ENCODE measurements around the gene ARID2. TPM values are rescaled to one million over a fixed set of nuclear protein-coding genes. Genes with fewer than 3 reads are reported as not detected.

The ARID2 gene
- total and polyA plus RNA-seq, 2 of the 13 experiments (the other 11 are each of a cell fraction or from before 2014, with no cell fraction given), result 15.9 to 22.2 TPM

DNA sequence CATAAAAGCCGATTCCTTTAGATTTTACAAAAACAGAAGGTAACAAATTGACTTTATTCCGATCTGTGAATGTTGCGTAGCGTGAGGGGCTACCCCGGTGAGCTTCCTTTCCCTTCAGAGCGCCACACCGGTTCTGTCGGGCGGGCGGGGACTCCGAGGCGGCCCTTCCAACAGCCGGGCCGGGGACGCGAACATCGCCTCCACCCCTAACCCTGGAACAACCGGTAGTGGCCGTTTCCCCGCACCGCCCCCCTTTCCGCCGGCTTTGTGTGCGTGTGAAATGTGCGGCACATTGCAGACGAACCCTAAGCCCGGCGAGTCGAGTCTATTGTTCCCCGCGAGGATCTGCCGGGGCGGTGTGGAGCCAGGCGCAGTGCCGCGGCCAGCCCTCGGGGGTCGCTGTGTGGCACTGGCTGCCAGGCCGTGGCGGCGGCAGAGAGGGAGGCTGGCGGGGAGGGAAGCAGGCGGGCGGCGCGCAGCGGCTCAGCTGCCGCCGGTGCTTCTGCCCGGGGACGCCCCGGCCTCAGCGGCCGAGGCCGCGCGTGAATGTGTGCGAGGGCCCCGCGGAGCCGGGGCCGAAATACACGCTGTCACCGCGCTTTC, 775 bp upstream of the ARID2 start (continued):
- no peak for TF ChIP-seq ZNF510 (CRISPR knock-in tag; IDR thresholded peaks at IDR 0.05; ENCODE audit: low read depth)
- TF ChIP-seq ZNF256 (CRISPR knock-in tag; conservative IDR thresholded peaks at IDR 0.05), result 0 out of 2 replicates have a peak, but pooled peaks have one; percentile 75
- TF ChIP-seq ZNF564 (CRISPR knock-in tag; IDR thresholded peaks at IDR 0.05), result no peak
- no peak for TF ChIP-seq PRMT3 (CRISPR knock-in tag; IDR thresholded peaks at IDR 0.05; ENCODE audit: borderline replicate concordance, low read depth)
- no peak for TF ChIP-seq SNRNP70 (IDR thresholded peaks at IDR 0.05; ENCODE audit: low read depth, low read length)
- TF ChIP-seq ETV6 (CRISPR knock-in tag; conservative IDR thresholded peaks at IDR 0.05), result peak; percentile 88
- TF ChIP-seq ZBTB42 (CRISPR knock-in tag; IDR thresholded peaks at IDR 0.05), result no peak
- TF ChIP-seq PAX8 (CRISPR knock-in tag; IDR thresholded peaks at IDR 0.05; ENCODE audit: borderline replicate concordance), result no peak
- TF ChIP-seq BORCS8-MEF2B (CRISPR knock-in tag; IDR thresholded peaks at IDR 0.05), result peak; percentile 76; the same call in 1 of the 2 replicates
- no peak for TF ChIP-seq ZNF737 (CRISPR knock-in tag; IDR thresholded peaks at IDR 0.05; ENCODE audit: borderline replicate concordance)
- peak; percentile 74; the same call in 1 of the 2 replicates for TF ChIP-seq ZNF292 (CRISPR knock-in tag; IDR thresholded peaks at IDR 0.05; ENCODE audit: borderline replicate concordance, low read depth)
- TF ChIP-seq ASH2L (IDR thresholded peaks at IDR 0.05; ENCODE audit: insufficient read length, low read depth, low read length), result peak; percentile 57
- peak; percentile 81; the same call in 1 of the 2 replicates for TF ChIP-seq SP4 (CRISPR knock-in tag; IDR thresholded peaks at IDR 0.05)
- TF ChIP-seq ZNF772 (CRISPR knock-in tag; IDR thresholded peaks at IDR 0.05), result peak; percentile 72
- no peak for TF ChIP-seq PRPF4 (IDR thresholded peaks at IDR 0.05; ENCODE audit: low read depth, low read length, poor library complexity, severe bottlenecking)
- TF ChIP-seq ZNF784 (CRISPR knock-in tag; IDR thresholded peaks at IDR 0.05; ENCODE audit: borderline replicate concordance), result no peak
- TF ChIP-seq ARID5B (CRISPR knock-in tag; IDR thresholded peaks at IDR 0.05), result peak; percentile 80
- peak; percentile 98 for TF ChIP-seq HIVEP1 (CRISPR knock-in tag; IDR thresholded peaks at IDR 0.05)

Data from HepG2 (cell line).